ENCODE measurements around the gene HOOK1. TPM values are rescaled to one million over a fixed set of nuclear protein-coding genes. Genes with fewer than 3 reads are reported as not detected.
"Not testable (repeated sequence)": the region's sequence is repeated elsewhere in the genome, so short reads cannot be mapped to it uniquely, and the experiment has no call there.

Gene HOOK1
- total RNA-seq, 1 experiment from 2014 or later = 33.8 TPM

- TF ChIP-seq SMAD3 (CRISPR knock-in tag; IDR thresholded peaks at IDR 0.05; ENCODE audit: borderline replicate concordance) = no peak
- no peak for TF ChIP-seq ZNF121 (CRISPR knock-in tag; IDR thresholded peaks at IDR 0.05)
- no peak for TF ChIP-seq ZNF138 (CRISPR knock-in tag; conservative IDR thresholded peaks at IDR 0.05)
- TF ChIP-seq PREB (CRISPR knock-in tag; IDR thresholded peaks at IDR 0.05; ENCODE audit: borderline replicate concordance) = no peak
- TF ChIP-seq MAX (CRISPR knock-in tag; IDR thresholded peaks at IDR 0.05) = no peak
- TF ChIP-seq, protein P1, sequence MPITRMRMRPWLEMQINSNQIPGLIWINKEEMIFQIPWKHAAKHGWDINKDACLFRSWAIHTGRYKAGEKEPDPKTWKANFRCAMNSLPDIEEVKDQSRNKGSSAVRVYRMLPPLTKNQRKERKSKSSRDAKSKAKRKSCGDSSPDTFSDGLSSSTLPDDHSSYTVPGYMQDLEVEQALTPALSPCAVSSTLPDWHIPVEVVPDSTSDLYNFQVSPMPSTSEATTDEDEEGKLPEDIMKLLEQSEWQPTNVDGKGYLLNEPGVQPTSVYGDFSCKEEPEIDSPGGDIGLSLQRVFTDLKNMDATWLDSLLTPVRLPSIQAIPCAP (CRISPR knock-in tag; IDR thresholded peaks at IDR 0.05) = no peak
- TF ChIP-seq TEAD1 (CRISPR knock-in tag; IDR thresholded peaks at IDR 0.05) = no peak
- no peak for TF ChIP-seq NR3C1 (CRISPR knock-in tag; conservative IDR thresholded peaks at IDR 0.05; ENCODE audit: low read depth)
- TF ChIP-seq TEAD4 (CRISPR knock-in tag; IDR thresholded peaks at IDR 0.05) = no peak
- TF ChIP-seq, protein P2, sequence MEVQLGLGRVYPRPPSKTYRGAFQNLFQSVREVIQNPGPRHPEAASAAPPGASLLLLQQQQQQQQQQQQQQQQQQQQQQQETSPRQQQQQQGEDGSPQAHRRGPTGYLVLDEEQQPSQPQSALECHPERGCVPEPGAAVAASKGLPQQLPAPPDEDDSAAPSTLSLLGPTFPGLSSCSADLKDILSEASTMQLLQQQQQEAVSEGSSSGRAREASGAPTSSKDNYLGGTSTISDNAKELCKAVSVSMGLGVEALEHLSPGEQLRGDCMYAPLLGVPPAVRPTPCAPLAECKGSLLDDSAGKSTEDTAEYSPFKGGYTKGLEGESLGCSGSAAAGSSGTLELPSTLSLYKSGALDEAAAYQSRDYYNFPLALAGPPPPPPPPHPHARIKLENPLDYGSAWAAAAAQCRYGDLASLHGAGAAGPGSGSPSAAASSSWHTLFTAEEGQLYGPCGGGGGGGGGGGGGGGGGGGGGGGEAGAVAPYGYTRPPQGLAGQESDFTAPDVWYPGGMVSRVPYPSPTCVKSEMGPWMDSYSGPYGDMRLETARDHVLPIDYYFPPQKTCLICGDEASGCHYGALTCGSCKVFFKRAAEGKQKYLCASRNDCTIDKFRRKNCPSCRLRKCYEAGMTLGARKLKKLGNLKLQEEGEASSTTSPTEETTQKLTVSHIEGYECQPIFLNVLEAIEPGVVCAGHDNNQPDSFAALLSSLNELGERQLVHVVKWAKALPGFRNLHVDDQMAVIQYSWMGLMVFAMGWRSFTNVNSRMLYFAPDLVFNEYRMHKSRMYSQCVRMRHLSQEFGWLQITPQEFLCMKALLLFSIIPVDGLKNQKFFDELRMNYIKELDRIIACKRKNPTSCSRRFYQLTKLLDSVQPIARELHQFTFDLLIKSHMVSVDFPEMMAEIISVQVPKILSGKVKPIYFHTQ (CRISPR knock-in tag; IDR thresholded peaks at IDR 0.05) = no peak
- TF ChIP-seq ZNF219 (CRISPR knock-in tag; IDR thresholded peaks at IDR 0.05; ENCODE audit: borderline replicate concordance) = no peak
- TF ChIP-seq, protein P3, sequence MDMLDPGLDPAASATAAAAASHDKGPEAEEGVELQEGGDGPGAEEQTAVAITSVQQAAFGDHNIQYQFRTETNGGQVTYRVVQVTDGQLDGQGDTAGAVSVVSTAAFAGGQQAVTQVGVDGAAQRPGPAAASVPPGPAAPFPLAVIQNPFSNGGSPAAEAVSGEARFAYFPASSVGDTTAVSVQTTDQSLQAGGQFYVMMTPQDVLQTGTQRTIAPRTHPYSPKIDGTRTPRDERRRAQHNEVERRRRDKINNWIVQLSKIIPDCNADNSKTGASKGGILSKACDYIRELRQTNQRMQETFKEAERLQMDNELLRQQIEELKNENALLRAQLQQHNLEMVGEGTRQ (CRISPR knock-in tag; IDR thresholded peaks at IDR 0.05) = no peak
- TF ChIP-seq GRHL2 (CRISPR knock-in tag; IDR thresholded peaks at IDR 0.05; ENCODE audit: insufficient replicate concordance, severe bottlenecking) = no peak
- no peak for TF ChIP-seq HMGA2 (CRISPR knock-in tag; IDR thresholded peaks at IDR 0.05)
- no peak for TF ChIP-seq E2F5 (CRISPR knock-in tag; IDR thresholded peaks at IDR 0.05)
- no peak for TF ChIP-seq ZNF416 (CRISPR knock-in tag; IDR thresholded peaks at IDR 0.05)
- TF ChIP-seq, protein P4, sequence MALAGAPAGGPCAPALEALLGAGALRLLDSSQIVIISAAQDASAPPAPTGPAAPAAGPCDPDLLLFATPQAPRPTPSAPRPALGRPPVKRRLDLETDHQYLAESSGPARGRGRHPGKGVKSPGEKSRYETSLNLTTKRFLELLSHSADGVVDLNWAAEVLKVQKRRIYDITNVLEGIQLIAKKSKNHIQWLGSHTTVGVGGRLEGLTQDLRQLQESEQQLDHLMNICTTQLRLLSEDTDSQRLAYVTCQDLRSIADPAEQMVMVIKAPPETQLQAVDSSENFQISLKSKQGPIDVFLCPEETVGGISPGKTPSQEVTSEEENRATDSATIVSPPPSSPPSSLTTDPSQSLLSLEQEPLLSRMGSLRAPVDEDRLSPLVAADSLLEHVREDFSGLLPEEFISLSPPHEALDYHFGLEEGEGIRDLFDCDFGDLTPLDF (CRISPR knock-in tag; IDR thresholded peaks at IDR 0.05) = no peak
- no peak for TF ChIP-seq HMGXB4 (CRISPR knock-in tag; IDR thresholded peaks at IDR 0.05)
- no peak for TF ChIP-seq ZNF281 (CRISPR knock-in tag; IDR thresholded peaks at IDR 0.05)
- peaks cover 7% of the 10 kb centered on the region for H3K4me1 Mint-ChIP-seq
- no peak for ATAC-seq
- H3K9me3 Mint-ChIP-seq = no peaks in the 10 kb centered on the region
- no peak overlapping the region for H3K4me3 Mint-ChIP-seq
- H3K27ac Mint-ChIP-seq = no peak overlapping the region
- ChIA-PET CTCF (interaction anchor here (1.7 kb wide), 1 partner anchor 12 kb away, joined by 3 read pairs; no protein-coding TSS in a partner anchor), POLR2A (no interaction called here)
- DNase-seq (ENCODE audit: low spot score) = no peak
- no peaks in the 10 kb centered on the region for H3K36me3 Mint-ChIP-seq
- H3K27me3 Mint-ChIP-seq (ENCODE audit: low read depth) = no peaks in the 10 kb centered on the region
Observed at GRCh38 chr1:59908682-59909081, 93.9 kb downstream of the HOOK1 start.

DNA sequence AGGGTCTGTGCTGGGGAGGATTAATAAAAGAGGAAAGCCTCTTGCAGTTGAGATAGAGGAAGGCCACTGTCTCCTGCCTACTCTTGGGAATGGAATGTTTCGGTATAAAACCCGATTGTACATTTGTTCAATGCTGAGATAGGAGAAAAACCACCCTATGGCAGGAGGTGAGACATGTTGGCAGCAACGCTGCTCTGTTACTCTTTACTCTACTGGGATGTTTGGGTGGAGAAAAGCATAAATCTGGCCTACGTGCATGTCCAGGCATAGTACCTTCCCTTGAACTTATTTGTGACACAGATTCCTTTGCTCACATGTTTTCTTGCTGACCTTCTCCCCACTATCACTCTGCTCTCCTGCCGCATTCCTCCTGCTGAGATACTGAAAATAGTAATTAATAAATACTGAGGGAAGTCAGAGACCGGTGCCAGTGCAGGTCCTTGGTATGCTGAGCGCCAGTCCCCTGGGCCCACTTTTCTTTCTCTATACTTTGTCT, 100.1 kb downstream of the HOOK1 start:
- CTCF ChIA-PET; H3K27me3 Mint-ChIP-seq (ENCODE audit: low read depth); H3K4me3 Mint-ChIP-seq; ATAC-seq; H3K36me3 Mint-ChIP-seq; H3K9me3 Mint-ChIP-seq; H3K27ac Mint-ChIP-seq; DNase-seq (ENCODE audit: low spot score); H3K4me1 Mint-ChIP-seq; POLR2A ChIA-PET: not testable (repeated sequence)
